Fibroblast of lung (primary cell): ENCODE data around the gene NOS3. TPM values are rescaled to one million over a fixed set of nuclear protein-coding genes. Genes with fewer than 3 reads are reported as not detected.
A peak's percentile ranks its signal among the peaks of the same experiment; 100 is the strongest.

Experiments
- DNase-seq, 2 donors: peaks; one replicate each; pipeline versions ENCODE4 v3.0.0 to v3.0.0-alpha.2; 2010; ENCODE audit warnings: low read depth in 2 of 2
- H2AFZ ChIP-seq: 2 replicates; pipeline ENCODE4 v1.5.1; 2012; ENCODE audit warnings: low read length, control low read depth, inconsistent platforms
- H3K27ac ChIP-seq: 2 replicates; pipeline ENCODE4 v1.5.1; 2011; ENCODE audit warnings: low read length, control low read depth; ENCODE audit not compliant: insufficient read depth
- H3K27me3 ChIP-seq: 2 replicates; pipeline ENCODE4 v1.5.1; 2011; ENCODE audit warnings: mild to moderate bottlenecking, low read length; ENCODE audit not compliant: control insufficient read depth, insufficient read depth
- H3K36me3 ChIP-seq: 2 replicates; pipeline ENCODE4 v1.5.1; 2011; ENCODE audit warnings: low read length; ENCODE audit not compliant: control insufficient read depth, insufficient read depth
- H3K4me1 ChIP-seq: 2 replicates; pipeline ENCODE4 v1.5.1; 2011; ENCODE audit warnings: low read length; ENCODE audit not compliant: control insufficient read depth, insufficient read depth; ENCODE audit errors: extremely low read depth
- H3K4me2 ChIP-seq: 2 replicates; pipeline ENCODE4 v1.5.1; 2011; ENCODE audit warnings: low read length, control low read depth; ENCODE audit not compliant: insufficient read depth; ENCODE audit errors: extremely low read depth
- H3K4me3 ChIP-seq, 4 experiments: fragments of 200-600 bp in 1 of 4; sonication (generic) in 1 of 4; replicated peaks in 1 of 4; 2 replicates each; pipeline ENCODE4 v1.5.1; 2011 to 2016; ENCODE audit warnings: low read length in 4 of 4, low read depth in 3 of 4, mild to moderate bottlenecking in 3 of 4, control low read depth in 2 of 4, inconsistent platforms in 1 of 4, mixed read lengths in 1 of 4; ENCODE audit not compliant: insufficient read depth in 1 of 4; ENCODE audit errors: control extremely low read depth in 1 of 4
- H3K79me2 ChIP-seq: 2 replicates; pipeline ENCODE4 v1.5.1; 2012; ENCODE audit warnings: mild to moderate bottlenecking, low read length, inconsistent platforms; ENCODE audit not compliant: control insufficient read depth, insufficient read depth
- H3K9ac ChIP-seq: 2 replicates; pipeline ENCODE4 v1.5.1; 2011; ENCODE audit warnings: mild to moderate bottlenecking, low read length, control low read depth; ENCODE audit not compliant: insufficient read depth
- H3K9me3 ChIP-seq: 2 replicates; pipeline ENCODE4 v1.5.1; 2012; ENCODE audit warnings: low read depth, low read length; ENCODE audit not compliant: control insufficient read depth, insufficient read depth
- H4K20me1 ChIP-seq: 2 replicates; pipeline ENCODE4 v1.5.1; 2011; ENCODE audit warnings: low read length; ENCODE audit not compliant: control insufficient read depth, insufficient read depth; ENCODE audit errors: extremely low read depth
- EZH2 ChIP-seq: IDR thresholded peaks from 2 replicates; pipeline ENCODE4 v1.5.1; 2012; ENCODE audit warnings: low read length, control low read depth, mild to moderate bottlenecking; ENCODE audit errors: missing control alignments
- polyA plus RNA-seq, 2 donors: library from polyadenylated mRNA; depleted of rRNA in 1 of 2; stranded (reverse) in 1 of 2; unstranded in 1 of 2; fragments of >200 nt; gene quantifications; 2 replicates each; pipeline ENCODE4 v1.2.1, GENCODE V29; 2011 to 2012; ENCODE audit warnings: missing spikeins in 1 of 2
- total RNA-seq: library from RNA; depleted of rRNA; stranded (reverse); fragments of >200 nt; gene quantifications from 2 replicates; pipeline ENCODE4 v1.2.1, GENCODE V29; 2014
- TF ChIP-seq, protein P1 (sequence below), 2 donors: IDR thresholded peaks in 1 of 2; conservative IDR thresholded peaks in 1 of 2; 1 replicate in 1 of 2; 2 replicates in 1 of 2; pipeline ENCODE4 v1.5.1; 2011 to 2012; ENCODE audit warnings: low read length in 2 of 2, control low read depth in 1 of 2, inconsistent platforms in 1 of 2, low read depth in 1 of 2, mild to moderate bottlenecking in 1 of 2

Gene NOS3
- total and polyA plus RNA-seq, 2 donors (not counting 1 experiment from before 2014, with no cell fraction given), result 0.12 to 0.50 TPM

DNA sequence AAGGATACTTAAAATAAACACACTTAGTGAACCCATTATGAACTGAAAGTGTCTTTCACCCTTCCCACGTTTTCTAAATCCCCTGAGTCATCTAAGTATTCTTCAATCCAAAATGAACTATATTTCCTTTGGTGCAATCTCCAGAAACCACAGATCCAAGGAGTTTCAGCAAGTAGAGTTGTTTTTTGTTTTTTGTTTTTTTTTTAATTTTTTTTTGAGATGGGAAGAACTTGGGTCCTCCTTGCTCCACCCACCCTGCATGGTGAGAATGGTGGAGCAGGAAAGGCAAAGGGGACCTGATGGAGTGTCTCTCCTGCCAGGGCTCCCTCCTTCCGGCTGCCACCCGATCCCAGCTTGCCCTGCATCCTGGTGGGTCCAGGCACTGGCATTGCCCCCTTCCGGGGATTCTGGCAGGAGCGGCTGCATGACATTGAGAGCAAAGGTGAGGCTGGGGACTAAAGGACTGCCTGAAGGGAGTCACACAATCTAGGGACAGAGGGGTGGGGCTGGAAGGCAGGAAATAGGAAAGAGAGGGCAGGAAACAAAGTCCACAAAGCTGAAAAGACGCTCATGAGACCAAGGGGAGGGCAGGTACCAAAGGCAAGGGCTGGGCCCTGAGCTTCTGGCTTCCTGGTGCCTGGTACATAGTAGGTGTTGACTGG, 21.3 kb downstream of the NOS3 start:
- no peaks in the 10 kb centered on the region for H3K9me3 ChIP-seq
- no peak overlapping the region for H3K9ac ChIP-seq
- peak; percentile 15 to 39 for DNase-seq
- no peak overlapping the region for H2AFZ ChIP-seq
- peaks cover 8% of the 10 kb centered on the region for H3K27me3 ChIP-seq
- H3K4me1 ChIP-seq, result no peaks in the 10 kb centered on the region
- H3K4me2 ChIP-seq, result no peak overlapping the region
- no peaks in the 10 kb centered on the region for H3K36me3 ChIP-seq
- H3K79me2 ChIP-seq, result no peaks in the 10 kb centered on the region
- no peak overlapping the region for H3K27ac ChIP-seq
- H4K20me1 ChIP-seq, result no peaks in the 10 kb centered on the region
- no peak overlapping the region for H3K4me3 ChIP-seq
- TF ChIP-seq, protein P1, sequence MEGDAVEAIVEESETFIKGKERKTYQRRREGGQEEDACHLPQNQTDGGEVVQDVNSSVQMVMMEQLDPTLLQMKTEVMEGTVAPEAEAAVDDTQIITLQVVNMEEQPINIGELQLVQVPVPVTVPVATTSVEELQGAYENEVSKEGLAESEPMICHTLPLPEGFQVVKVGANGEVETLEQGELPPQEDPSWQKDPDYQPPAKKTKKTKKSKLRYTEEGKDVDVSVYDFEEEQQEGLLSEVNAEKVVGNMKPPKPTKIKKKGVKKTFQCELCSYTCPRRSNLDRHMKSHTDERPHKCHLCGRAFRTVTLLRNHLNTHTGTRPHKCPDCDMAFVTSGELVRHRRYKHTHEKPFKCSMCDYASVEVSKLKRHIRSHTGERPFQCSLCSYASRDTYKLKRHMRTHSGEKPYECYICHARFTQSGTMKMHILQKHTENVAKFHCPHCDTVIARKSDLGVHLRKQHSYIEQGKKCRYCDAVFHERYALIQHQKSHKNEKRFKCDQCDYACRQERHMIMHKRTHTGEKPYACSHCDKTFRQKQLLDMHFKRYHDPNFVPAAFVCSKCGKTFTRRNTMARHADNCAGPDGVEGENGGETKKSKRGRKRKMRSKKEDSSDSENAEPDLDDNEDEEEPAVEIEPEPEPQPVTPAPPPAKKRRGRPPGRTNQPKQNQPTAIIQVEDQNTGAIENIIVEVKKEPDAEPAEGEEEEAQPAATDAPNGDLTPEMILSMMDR (conservative IDR thresholded peaks at IDR 0.05 in 1 of 2, IDR thresholded peaks at IDR 0.05 in 1 of 2; ENCODE audit: low read depth in 1 of 2, low read length in 2 of 2), result no peak
- no peak for TF ChIP-seq EZH2

DNA sequence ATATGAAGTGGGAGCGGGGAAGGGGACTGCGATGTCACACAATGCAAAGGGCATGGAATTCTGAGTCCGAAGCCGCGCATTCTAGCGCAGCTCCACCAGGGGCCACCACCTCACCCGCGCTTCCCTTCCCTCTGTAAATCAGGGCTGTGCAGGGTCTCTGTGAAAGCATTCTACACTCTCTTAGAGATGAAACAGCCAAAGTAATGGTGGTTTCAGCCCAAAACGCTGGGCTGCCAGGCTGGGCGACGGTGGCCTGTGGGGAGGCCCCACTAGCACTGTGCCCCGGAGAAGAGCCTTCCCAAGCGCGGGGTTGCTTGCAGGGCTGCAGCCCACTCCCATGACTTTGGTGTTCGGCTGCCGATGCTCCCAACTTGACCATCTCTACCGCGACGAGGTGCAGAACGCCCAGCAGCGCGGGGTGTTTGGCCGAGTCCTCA, 22.1 kb downstream of the NOS3 start:
- Histone ChIP-seq H3K4me1 (no peaks in the 10 kb centered on the region), H3K4me2 (no peak overlapping the region), H2AFZ (no peak overlapping the region), H3K27me3 (peaks cover 9% of the 10 kb centered on the region), H3K36me3 (no peaks in the 10 kb centered on the region), H3K4me3 (no peak overlapping the region), H3K27ac (no peak overlapping the region), H3K79me2 (no peaks in the 10 kb centered on the region), H3K9ac (no peak overlapping the region), H3K9me3 (no peaks in the 10 kb centered on the region), H4K20me1 (no peaks in the 10 kb centered on the region)
- DNase-seq, result peak; percentile 23 to 33
- TF ChIP-seq EZH2, result no peak
- TF ChIP-seq, protein P1 (conservative IDR thresholded peaks at IDR 0.05 in 1 of 2, IDR thresholded peaks at IDR 0.05 in 1 of 2; ENCODE audit: low read depth in 1 of 2, low read length in 2 of 2), result peak; percentile 49 to 78

DNA sequence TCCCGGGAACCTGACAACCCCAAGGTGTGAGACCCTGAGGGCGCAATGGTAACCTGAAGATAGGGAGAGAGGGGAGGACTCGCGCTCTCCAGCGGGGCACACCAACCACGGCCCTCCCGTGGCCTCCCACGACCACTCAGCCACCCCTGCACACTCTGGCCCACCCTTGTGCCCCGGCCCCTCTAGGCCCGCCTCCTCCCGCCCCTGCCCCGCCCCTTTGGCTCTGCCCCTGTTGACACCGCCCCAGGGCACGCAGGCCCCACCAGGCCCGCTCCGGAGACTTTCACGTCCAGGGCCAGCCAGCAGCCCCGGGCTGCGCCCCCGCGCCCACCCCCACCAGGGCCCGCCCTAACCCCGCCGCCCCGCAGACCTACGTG, 22.5 kb downstream of the NOS3 start:
- no peaks in the 10 kb centered on the region for H3K36me3 ChIP-seq
- H4K20me1 ChIP-seq, result no peaks in the 10 kb centered on the region
- TF ChIP-seq EZH2, result no peak
- TF ChIP-seq, protein P1 (conservative IDR thresholded peaks at IDR 0.05 in 1 of 2, IDR thresholded peaks at IDR 0.05 in 1 of 2; ENCODE audit: low read depth in 1 of 2, low read length in 2 of 2), result no peak
- DNase-seq, result no peak
- no peaks in the 10 kb centered on the region for H3K9me3 ChIP-seq
- H3K4me3 ChIP-seq, result no peak overlapping the region
- H2AFZ ChIP-seq, result no peak overlapping the region
- peaks cover 13% of the 10 kb centered on the region for H3K27me3 ChIP-seq
- H3K4me2 ChIP-seq, result no peak overlapping the region
- H3K79me2 ChIP-seq, result no peaks in the 10 kb centered on the region
- H3K27ac ChIP-seq, result no peak overlapping the region
- no peak overlapping the region for H3K9ac ChIP-seq
- peaks cover 2% of the 10 kb centered on the region for H3K4me1 ChIP-seq
